Gastroesophageal sphincter (tissue), 3 donors: ENCODE measurements around the gene MORC4.

Experiments
- CTCF ChIP-seq, 4 experiments: fragments of 200-600 bp in 2 of 4; fragments of 450-650 bp in 2 of 4; sonication (generic) in 1 of 4; IDR thresholded peaks; one replicate each; pipeline ENCODE4 v1.5.1; 2017 to 2019; ENCODE audit warnings: antibody characterized with exemption in 4 of 4, mild to moderate bottlenecking in 2 of 4, moderate library complexity in 2 of 4
- EP300 ChIP-seq: sonication (generic); formaldehyde crosslinking; IDR thresholded peaks from one replicate; pipeline ENCODE4 v1.6.1; 2017; ENCODE audit warnings: antibody characterized with exemption, mild to moderate bottlenecking
- POLR2A ChIP-seq, 2 donors: fragments of 450-650 bp; IDR thresholded peaks; one replicate each; pipeline ENCODE4 v1.6.1; 2017; ENCODE audit warnings: antibody characterized with exemption in 2 of 2, mild to moderate bottlenecking in 2 of 2, moderate library complexity in 1 of 2
- POLR2AphosphoS5 ChIP-seq: sonication (generic); formaldehyde crosslinking; IDR thresholded peaks from one replicate; pipeline ENCODE4 v1.6.1; 2017; ENCODE audit warnings: antibody characterized with exemption

- no peak for TF ChIP-seq POLR2A (IDR thresholded peaks at IDR 0.05)
- TF ChIP-seq CTCF (IDR thresholded peaks at IDR 0.05): no peak
- no peak for TF ChIP-seq POLR2AphosphoS5
- no peak for TF ChIP-seq EP300
These were observed 72.3 kb downstream of the MORC4 start for GRCh38 chrX:106927700-106928099.
